ENCODE results near the gene CTSK.
"Not testable (repeated sequence)": the region's sequence is repeated elsewhere in the genome, so short reads cannot be mapped to it uniquely, and the experiment has no call there.

The CTSK gene

DNA sequence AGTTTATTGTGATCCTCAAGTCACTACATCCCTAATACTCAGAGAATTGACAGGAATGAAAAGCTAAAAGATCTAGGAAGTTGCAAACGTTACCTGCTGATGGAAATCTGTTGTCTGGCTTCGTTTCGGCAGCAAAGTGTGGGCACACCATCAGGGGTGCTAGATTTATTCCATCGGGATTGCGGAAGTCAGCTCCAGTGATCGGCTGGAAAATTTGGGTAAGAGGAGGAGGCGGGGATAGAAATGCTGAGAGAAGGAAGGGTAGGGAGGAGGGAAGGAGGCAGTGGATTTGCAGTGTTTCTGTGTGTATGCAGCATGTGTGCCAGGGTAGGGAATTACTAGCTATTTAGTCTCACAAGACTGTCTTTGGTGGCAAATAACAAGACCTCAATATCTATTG, at the start of gene CTSK:
Gene CTSK, minus strand, starts transcription at position 140 of the 400 bp plus-strand sequence. CDS start 1,455 bp downstream, outside the sequence.
- no peak for DNase-seq (ENCODE audit: low spot score)

GRCh38 chr1:150852734-150853133, 44.7 kb upstream of the CTSK start:
- not testable (repeated sequence) for DNase-seq (ENCODE audit: low spot score)

- not testable (repeated sequence) for DNase-seq (ENCODE audit: low spot score)
Observed at GRCh38 chr1:150850801-150851362, 42.8 kb upstream of the CTSK start.

DNA sequence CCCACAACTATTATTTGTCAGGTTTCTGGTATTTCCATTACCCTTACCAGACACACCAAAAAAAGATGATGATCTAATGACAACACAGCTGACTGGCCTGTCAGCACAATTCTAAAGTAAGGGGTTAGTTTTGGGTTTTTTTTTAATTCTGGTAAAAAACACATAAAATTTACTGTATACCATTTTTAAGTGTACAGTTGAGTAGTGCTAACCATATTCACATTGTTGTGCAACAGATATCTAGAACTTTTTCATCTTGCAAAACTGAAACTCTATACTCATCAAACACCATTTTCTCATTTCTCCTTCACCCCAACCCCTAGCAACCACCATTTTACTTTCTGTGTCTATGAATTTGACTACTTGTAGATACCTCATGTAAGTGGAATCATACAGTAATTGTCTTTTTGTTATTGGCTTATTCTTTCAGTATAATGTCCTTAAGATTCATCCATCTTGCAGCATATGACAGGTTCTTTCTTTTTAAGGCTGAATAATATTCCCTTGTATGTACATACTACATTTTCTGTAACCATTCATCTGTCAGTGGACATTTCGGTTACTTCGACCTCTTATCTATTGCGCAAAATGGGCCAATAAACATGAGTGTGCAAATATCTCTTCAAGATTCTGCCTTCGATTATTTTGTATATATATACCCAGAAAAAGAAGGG, 38.5 kb upstream of the CTSK start:
- no peak for DNase-seq (ENCODE audit: low spot score)

GRCh38 chr1:150843474-150843873, 35.4 kb upstream of the CTSK start:
- DNase-seq (ENCODE audit: low spot score) = no peak

DNA sequence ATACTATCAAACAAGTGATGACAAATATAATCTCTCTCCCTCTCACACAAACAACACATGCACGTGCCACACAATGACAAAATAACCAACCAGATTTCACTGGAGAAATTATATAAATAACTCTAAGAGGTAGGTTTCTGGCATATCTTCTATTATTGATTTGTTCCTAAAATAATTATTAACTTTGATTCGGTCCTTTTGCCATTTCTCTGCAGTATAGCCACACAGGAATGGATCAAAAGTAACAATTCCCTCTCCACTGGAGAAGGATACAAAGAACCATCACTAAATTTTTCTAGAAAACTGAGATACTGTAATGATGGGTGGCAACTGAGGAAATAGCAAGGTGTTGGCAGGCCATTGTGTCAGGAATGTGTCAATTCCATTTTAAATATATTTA, 34.9 kb upstream of the CTSK start:
- no peak for DNase-seq (ENCODE audit: low spot score)

DNA sequence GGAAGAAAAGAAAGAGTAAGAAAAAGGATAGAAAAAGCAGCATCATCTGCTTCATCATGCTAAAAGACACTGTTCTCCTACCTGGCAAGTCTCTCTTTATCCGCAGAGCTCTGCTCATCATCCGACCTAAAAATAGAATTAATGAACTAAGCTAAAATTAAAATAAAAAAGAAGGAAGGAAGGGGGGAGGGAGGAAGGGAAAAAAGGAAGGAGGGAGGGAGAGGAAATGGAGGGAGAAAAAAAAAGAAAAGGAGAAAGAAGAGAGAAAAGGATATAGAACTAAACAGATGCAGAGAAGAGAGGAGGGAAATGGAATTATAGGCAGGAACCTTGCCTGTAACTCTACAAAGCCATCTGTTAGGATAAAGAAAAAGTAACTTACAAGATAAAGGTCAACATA, 34.3 kb upstream of the CTSK start:
- no peak for DNase-seq (ENCODE audit: low spot score)

DNA sequence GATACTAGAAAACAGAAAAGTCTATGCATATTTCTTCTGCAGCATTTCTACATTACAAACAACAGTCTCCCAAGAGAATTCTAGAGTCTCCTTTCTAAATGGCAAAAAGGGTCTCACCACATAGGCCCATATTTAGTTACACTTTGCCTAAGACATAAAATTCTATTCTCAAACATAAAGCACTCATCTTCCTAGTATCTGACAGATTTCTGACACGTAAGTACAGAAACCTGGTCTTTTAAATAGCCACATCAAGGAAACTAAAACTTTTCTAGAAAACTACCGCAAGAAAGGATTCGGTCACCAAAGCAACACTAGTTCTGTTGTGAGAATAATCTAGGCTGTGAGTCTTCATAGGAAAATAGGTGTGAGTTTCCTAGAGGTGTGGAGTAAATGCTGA, 33.6 kb upstream of the CTSK start:
- peak; percentile 3 for DNase-seq (ENCODE audit: low spot score)

GRCh38 chr1:150840850-150841249, 32.8 kb upstream of the CTSK start:
- not testable (repeated sequence) for DNase-seq (ENCODE audit: low spot score)

- no peak for DNase-seq (ENCODE audit: low spot score)
Observed at GRCh38 chr1:150836129-150836773, 28.2 kb upstream of the CTSK start.

- not testable (repeated sequence) for DNase-seq (ENCODE audit: low spot score)
Observed at GRCh38 chr1:150833961-150834360, 25.9 kb upstream of the CTSK start.

DNA sequence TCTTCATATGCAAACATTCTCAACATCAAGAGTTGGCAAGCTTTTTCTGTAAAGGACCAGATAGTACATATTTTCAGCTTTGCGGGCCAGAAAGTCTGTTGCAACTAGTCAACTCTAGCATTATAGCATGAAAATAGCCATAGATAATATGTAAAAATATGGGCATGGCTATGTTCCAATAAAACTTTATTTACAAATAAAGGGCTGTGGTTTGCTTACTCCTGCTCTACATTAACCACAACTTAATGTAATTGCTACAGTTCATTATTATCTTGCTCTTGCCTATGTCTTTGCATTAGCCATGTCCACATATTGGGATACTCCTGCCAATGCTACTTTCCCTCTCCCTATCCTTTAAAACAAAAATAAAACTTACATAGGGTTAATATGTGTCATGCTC, 24.5 kb upstream of the CTSK start:
- no peak for DNase-seq (ENCODE audit: low spot score)

DNA sequence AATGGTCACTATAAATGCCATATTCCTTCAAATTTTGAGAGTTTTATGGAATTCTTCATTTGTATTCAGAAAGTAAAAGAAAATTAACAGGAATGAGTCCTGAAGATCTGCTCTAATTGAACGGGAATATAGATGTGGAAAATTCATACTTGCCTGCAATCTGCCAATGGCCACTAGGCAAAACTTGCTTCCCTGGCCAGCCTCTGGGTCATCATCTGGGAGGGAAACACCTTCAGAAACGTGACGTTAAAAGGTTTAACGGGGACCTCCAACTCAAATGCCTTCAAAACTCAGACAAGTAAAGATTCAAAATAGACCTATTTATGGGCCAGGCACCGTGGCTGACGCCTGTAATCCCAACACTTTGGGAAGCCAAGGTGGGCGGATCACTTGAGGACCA, 21.7 kb upstream of the CTSK start:
- DNase-seq (ENCODE audit: low spot score) = no peak

- no peak for DNase-seq (ENCODE audit: low spot score)
Observed at GRCh38 chr1:150826299-150826698, 18.2 kb upstream of the CTSK start.

DNA sequence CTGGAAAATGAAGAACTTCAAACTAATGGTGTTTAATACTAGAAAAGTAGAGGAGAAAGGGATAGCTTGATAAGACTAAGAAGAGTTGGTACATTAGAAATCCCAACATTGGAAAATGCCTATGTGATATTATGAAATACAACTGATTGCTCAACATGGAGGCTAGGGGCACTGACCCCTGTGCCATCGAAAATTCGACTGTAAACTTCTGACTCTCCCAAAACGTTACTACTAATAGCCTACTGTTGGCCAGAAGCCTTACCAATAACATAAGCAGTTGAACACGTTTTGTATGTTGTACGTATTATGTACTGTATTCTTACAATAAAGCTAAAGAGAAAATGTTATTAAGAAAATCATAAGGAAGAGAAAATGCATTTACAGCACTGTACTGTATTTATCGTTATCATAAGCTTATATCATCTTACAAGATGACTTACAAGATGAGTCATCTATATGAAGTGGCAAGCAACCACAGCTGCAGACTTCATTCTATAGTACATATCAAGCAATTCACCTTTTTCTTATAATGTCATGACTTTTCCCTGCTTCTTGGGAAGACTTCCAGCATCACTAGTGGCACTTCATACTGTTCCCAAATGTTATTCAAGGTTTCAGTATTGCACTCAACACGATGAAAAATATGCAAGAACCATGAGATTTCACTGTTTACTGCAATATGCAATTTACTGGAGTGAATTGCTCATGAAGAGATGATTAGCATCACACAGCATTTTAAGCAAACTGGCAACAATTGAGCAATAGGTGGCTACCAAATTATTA, 12.9 kb upstream of the CTSK start:
- DNase-seq (ENCODE audit: low spot score) = no peak

DNA sequence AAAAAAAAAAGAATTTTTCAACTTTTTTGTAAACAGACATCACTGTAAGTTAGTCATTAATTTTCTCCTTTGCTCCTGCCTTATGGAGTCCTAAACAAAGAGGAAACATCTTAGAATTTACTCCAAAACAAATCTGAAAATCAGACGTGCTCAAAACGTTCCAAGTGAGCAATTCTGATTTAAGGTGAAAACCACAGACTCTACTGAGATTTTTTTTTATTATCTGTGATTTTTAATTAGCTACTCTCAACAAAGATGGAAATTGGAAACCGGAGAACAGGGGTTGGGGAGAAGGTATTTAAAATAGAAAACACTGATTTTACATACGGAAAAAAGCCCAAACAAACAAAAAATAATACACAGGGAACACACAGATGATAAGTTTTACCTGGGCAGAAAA, 7.8 kb upstream of the CTSK start:
- no peak for DNase-seq (ENCODE audit: low spot score)

- no peak for DNase-seq (ENCODE audit: low spot score)
Observed at GRCh38 chr1:150813028-150813707, 5.1 kb upstream of the CTSK start.

- DNase-seq (ENCODE audit: low spot score) = no peak
Observed at GRCh38 chr1:150810958-150811659, 3.0 kb upstream of the CTSK start.

DNA sequence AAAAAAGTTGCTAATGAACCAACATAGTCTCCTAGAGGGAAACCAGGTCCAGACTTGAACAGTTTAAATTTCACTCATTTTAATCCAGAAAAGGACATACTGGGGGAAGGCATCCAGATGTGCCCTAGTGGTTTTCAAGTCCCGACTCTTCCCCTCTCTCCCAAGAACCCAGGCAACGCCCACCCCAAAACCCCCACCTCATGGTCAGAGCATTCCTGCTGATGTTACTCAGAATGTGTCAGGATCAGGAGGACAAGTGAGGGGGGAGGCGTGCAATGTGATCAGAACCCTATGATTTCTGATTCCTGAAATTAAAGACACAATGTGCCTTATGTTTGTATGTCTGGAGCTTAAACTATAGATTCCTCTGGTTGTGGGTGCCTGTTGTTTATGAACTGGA, 1.6 kb upstream of the CTSK start:
- no peak for DNase-seq (ENCODE audit: low spot score)

DNA sequence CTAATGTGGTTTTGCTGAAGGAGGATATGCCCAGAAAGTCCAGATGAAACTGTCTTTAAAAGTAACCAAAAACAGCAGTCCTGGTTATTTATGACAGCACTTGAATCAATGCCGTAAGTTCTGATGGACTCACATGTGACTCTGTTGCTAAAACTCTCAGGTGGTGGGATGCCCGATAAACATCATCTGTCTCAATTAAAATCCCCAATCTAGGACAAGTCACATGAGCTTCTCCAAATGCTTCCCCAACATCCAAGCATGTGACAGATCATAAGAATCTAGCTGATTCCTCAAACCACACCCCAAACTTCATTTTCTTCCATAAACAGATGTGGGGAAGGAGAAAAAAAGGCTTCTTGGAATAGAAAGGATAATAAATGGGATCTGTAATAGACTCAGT, 786 bp upstream of the CTSK start:
- no peak for DNase-seq (ENCODE audit: low spot score)

GRCh38 chr1:150807249-150808023, 624 bp downstream of the CTSK start:
- no peak for DNase-seq (ENCODE audit: low spot score)
